Choroid plexus epithelial cell (primary cell): Measurements from ENCODE around the gene PTPRU.

ENCODE experiments used
- DNase-seq: peaks from one replicate; pipeline ENCODE4 v3.0.0-alpha.2; 2010; ENCODE audit warnings: low read depth
- H3K4me3 ChIP-seq: 2 replicates; pipeline ENCODE4 v1.5.1; 2011; ENCODE audit warnings: low read depth, mild to moderate bottlenecking, control low read depth, low read length, moderate library complexity
- TF ChIP-seq, protein P1 (sequence below): conservative IDR thresholded peaks from 2 replicates; pipeline ENCODE4 v1.5.1; 2011; ENCODE audit warnings: low read depth, mild to moderate bottlenecking, control low read depth, inconsistent platforms, low read length, moderate library complexity

The PTPRU gene

GRCh38 chr1:29237852-29238619, 1.7 kb downstream of the PTPRU start:
- TF ChIP-seq, protein P1, sequence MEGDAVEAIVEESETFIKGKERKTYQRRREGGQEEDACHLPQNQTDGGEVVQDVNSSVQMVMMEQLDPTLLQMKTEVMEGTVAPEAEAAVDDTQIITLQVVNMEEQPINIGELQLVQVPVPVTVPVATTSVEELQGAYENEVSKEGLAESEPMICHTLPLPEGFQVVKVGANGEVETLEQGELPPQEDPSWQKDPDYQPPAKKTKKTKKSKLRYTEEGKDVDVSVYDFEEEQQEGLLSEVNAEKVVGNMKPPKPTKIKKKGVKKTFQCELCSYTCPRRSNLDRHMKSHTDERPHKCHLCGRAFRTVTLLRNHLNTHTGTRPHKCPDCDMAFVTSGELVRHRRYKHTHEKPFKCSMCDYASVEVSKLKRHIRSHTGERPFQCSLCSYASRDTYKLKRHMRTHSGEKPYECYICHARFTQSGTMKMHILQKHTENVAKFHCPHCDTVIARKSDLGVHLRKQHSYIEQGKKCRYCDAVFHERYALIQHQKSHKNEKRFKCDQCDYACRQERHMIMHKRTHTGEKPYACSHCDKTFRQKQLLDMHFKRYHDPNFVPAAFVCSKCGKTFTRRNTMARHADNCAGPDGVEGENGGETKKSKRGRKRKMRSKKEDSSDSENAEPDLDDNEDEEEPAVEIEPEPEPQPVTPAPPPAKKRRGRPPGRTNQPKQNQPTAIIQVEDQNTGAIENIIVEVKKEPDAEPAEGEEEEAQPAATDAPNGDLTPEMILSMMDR = no peak
- peak overlapping the region; percentile 56 for H3K4me3 ChIP-seq
- DNase-seq = no peak

DNA sequence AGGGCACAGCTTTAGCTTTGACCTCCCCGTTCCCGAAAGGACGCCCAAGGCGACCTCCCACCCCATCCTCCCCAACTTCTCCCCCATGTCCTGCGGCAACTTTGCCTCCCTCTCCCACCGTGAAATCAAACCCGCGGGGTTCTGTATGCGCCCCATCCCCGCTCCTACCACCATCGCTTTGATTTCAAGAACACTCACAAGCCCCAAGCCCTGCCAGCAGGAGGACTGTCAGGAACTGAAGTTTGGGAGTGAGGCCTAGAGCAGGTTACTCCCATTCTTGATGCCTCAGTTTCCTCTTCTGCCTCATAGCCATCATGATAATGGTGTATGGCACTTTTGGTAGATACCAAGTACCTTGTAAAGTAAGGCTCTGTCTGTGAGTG, 2.3 kb downstream of the PTPRU start:
- H3K4me3 ChIP-seq = peak overlapping the region; percentile 56
- TF ChIP-seq, protein P1 = peak; percentile 20
- no peak for DNase-seq

DNA sequence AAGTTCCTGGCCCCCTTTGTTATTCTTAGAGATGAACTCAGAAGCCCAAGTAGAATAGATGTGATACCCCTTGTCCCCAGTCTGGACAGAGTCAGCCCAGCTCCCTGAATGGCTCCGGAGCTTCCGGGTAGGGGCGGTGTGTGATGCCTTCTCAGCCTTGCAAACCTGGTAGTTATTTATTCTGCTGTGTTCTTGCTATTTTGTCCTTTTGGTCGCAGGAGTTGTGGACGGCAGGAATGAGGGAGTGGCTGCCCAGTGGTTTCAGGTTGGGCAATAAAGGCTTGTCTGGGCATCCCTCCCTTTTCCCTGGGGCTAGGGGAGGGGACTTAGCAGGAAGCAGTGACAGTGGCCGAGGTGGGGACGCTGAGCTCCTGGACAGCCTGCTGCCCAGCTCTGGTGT, 2.8 kb downstream of the PTPRU start:
- TF ChIP-seq, protein P1 = no peak
- no peak for DNase-seq
- H3K4me3 ChIP-seq = no peak overlapping the region

DNA sequence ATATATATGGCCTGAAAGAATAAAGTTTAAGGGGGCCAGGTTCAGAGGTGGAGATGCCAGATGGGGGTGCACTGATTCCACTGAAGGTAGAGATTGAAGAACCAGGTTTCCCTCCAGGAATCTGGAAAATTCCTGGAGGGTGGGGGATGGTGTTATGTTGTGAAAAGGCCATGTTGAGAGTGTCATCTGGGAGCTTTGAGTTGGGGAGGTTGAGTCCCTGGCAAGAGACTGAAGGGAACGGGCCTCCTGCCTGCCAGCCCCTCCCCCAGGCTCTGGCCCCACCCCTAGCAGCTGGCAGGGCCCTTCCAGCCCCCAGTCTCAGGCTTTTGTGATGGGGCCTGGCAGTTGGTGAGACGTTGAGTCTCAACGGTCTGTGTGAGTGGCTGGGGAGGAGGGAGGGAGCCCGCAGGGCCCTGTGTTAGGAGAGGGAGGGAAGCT, 4.1 kb downstream of the PTPRU start:
- TF ChIP-seq, protein P1 = peak; percentile 14
- no peak overlapping the region for H3K4me3 ChIP-seq
- no peak for DNase-seq

GRCh38 chr1:29240986-29241385, 4.7 kb downstream of the PTPRU start:
- no peak for DNase-seq

GRCh38 chr1:29243023-29243870, 6.9 kb downstream of the PTPRU start:
- DNase-seq = no peak

More at GRCh38 chr1:29240986-29241385, 4.7 kb downstream of the PTPRU start:
- H3K4me3 ChIP-seq = no peak overlapping the region
- TF ChIP-seq, protein P1 = no peak

More at GRCh38 chr1:29243023-29243870, 6.9 kb downstream of the PTPRU start:
- no peak overlapping the region for H3K4me3 ChIP-seq
- TF ChIP-seq, protein P1 = no peak
